HG02852 (cell line): ENCODE measurements around the gene ARHGAP5.

ENCODE experiments used
- ATAC-seq: cut with Tn5 transposase; IDR thresholded peaks from one replicate; pipeline ENCODE4 v1.9.1; 2021; ENCODE audit warnings: mild to moderate bottlenecking, moderate library complexity; ENCODE audit not compliant: unreplicated experiment

Gene ARHGAP5

GRCh38 chr14:32166924-32167323 is 89.8 kb downstream of the ARHGAP5 start:
- no peak for ATAC-seq

GRCh38 chr14:32167907-32168306 is 90.8 kb downstream of the ARHGAP5 start:
- no peak for ATAC-seq

GRCh38 chr14:32169191-32169590 is 92.1 kb downstream of the ARHGAP5 start:
- ATAC-seq, result no peak

GRCh38 chr14:32171469-32171868 is 94.4 kb downstream of the ARHGAP5 start:
- ATAC-seq, result no peak

- ATAC-seq, result no peak
These were observed 106.3 kb downstream of the ARHGAP5 start for GRCh38 chr14:32183151-32184058.

GRCh38 chr14:32185097-32185496 is 108.0 kb downstream of the ARHGAP5 start:
- ATAC-seq, result no peak

GRCh38 chr14:32186248-32186647 is 109.1 kb downstream of the ARHGAP5 start:
- ATAC-seq, result no peak

- ATAC-seq, result no peak
These were observed 112.7 kb downstream of the ARHGAP5 start for GRCh38 chr14:32189811-32190210.

- ATAC-seq, result no peak
These were observed 113.6 kb downstream of the ARHGAP5 start for GRCh38 chr14:32190673-32191072.

- no peak for ATAC-seq
These were observed 115.7 kb downstream of the ARHGAP5 start for GRCh38 chr14:32192712-32193373.

GRCh38 chr14:32193532-32193931 is 116.4 kb downstream of the ARHGAP5 start:
- ATAC-seq, result no peak

- no peak for ATAC-seq
These were observed 118.5 kb downstream of the ARHGAP5 start for GRCh38 chr14:32195636-32196035.

- ATAC-seq, result peak; percentile 34
These were observed 120.8 kb downstream of the ARHGAP5 start for GRCh38 chr14:32197919-32198318.

- ATAC-seq, result peak; percentile 1
These were observed 123.5 kb downstream of the ARHGAP5 start for GRCh38 chr14:32200368-32201192.

GRCh38 chr14:32201193-32201815 is 124.2 kb downstream of the ARHGAP5 start:
- ATAC-seq, result peak; percentile 53

GRCh38 chr14:32201816-32202490 is 124.8 kb downstream of the ARHGAP5 start, which contains the start of gene RNU6-7:
TSS of gene RNU6-7 (plus strand) at chr14:32202045.
- ATAC-seq, result no peak

GRCh38 chr14:32202491-32202997 is 125.4 kb downstream of the ARHGAP5 start:
- no peak for ATAC-seq

GRCh38 chr14:32202998-32203882 is 126.1 kb downstream of the ARHGAP5 start, which contains the start of gene RNU6-8:
TSS of gene RNU6-8 (minus strand) at chr14:32203269.
- ATAC-seq, result peak; percentile 52

GRCh38 chr14:32203928-32204357 is 126.8 kb downstream of the ARHGAP5 start:
- ATAC-seq, result no peak
